ENCODE measurements around the gene HOTAIR.

HOTAIR gene

DNA sequence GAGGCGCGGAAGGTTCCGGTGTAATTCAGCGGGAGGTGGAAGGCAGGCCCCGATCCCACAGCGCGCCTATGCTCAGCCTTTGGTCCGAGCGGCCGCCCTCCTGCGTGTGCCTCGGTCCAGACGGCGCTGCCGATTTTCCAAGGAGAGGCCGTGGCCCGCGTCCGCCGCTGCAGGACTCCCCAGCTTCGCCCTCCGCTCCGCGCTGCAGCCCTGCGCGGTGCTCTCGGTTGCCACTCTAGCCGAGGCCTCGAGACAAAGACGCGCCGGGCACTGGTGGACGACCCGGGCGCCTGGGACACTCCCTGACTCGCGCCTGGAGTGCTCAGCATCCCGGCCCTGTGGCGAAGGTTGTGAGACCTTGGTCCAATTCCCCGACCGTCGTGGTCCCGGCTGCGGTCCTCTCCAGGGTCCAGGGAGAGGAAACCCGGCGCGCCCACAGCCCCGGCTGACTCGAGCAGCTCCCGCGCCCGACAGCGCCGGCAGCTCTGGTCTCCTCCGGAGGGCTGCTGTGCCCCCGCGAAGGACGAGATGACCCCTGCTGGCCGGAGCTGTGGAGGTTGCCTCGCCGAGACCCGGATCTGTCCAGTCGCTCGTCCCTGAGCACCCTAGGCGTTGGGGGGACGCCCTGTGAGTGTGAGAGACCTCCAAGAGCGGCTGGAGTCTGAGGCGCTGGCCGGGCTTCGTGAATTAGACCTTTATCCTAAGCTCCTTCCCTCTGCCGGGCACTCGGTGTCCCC is 13.6 kb downstream of the HOTAIR start:
- DNase-seq (ENCODE audit: low spot score) (no peak), FAIRE-seq (no peak)

DNA sequence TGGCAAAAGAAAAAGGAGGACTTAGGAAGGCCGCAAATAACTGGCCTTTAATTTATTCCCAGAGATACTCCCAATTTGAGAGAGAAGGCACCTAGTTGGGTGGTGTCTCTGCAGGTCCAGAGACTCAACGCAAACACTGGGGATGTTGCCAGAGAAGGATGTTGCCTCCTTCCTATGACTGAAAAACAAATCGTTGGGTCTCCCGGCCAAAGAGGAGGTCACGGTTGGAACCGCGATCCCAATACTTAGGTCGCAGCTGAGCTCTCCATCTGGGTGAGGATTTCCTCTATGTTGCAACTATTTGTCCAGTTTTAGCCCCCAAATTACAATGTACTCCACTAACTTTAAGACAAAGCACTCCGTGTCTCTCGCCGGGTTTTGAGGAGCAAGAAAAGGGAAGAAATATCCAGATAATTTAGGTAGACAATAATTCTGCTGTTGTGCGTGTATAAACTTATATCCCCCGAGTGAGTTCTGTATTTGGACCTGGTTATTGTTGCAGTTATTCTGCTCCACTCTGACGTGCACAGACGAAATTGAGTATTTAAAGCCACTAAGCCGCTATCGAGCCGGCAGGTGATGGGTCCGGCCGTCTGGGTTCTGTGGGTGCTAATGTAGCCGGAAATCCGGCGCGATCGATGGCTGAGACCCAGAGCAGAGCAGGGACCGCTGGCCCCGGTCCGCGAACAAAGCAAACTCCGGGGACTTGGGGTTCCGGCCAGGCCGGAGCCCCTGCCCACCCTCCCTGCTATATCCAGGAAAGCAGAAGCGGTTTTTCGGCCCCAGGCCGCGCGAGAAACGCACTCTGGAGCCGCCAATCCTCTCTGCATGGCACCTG is 14.3 kb downstream of the HOTAIR start:
- no peak for FAIRE-seq
- no peak for DNase-seq (ENCODE audit: low spot score)

DNA sequence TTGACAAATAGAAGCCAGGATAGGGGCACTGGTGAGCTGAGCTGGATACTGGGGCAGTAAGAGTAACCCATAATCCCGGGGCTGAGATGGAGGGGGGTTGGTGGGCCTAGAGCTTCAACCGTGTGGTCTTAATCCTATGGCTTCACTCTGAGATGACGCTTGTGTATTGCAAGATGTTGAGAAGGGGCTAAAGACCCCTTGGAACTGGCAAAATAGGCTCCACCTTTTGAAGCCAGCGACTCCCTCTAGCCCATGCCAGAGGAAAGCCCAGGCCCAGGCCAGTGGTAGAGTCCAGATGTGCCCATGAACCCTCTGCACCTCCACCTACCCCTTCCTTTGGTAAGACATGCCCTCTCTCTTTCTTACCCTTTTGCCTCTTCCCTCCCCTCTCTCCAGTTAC is 15.4 kb downstream of the HOTAIR start:
- DNase-seq (ENCODE audit: low spot score) (no peak), FAIRE-seq (no peak)

DNA sequence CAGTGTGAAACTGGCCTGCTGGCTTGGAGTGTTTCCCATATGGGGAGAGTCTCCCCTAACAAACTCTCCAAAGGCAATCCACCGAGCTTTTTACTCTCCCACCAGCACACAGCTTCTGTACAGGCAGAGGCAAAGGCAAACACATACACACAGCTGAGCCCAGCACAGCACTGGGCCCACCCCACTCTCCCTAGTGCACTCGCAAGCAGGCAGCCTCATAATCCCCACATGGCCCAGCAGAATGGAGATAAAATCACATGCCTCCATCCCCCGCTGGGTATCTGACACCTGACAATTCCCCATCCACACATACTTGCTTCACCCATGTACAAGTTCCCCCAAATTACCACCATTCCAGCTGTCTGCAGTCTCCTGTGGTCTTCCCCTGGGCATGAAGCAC is 16.6 kb downstream of the HOTAIR start:
- no peak for DNase-seq (ENCODE audit: low spot score)
- FAIRE-seq: no peak

DNA sequence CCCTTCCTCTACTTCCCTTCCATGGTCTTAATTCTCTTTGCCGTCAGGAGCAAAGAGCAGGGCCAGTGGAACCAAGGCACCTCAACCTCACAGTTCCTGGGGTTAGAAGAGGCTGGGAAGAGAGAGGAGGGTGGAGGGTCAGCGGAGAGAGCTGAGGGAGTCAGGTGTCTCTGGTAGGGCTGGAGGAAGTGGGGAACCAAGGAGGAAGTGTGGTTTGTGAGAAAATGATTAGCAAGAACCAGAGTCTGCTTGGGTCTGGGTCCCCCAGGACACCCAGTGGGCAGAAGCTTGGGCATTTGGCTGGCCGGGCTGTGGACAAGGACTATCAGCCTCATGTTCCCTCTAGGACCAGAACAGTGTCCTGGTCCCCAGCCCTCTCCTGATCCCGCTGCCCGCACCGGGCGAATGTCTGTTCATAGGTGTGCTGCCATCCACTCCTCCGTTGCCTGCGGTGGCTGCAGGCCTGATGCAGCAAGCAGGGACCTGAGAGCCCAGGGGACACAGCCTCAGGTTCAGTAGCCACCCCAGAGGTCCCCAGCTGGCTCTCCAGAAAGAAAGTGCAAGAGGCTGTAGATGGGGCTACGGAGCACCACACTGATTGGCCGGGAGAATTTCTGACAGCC is 17.7 kb downstream of the HOTAIR start:
- DNase-seq (ENCODE audit: low spot score) (no peak), FAIRE-seq (no peak)

DNA sequence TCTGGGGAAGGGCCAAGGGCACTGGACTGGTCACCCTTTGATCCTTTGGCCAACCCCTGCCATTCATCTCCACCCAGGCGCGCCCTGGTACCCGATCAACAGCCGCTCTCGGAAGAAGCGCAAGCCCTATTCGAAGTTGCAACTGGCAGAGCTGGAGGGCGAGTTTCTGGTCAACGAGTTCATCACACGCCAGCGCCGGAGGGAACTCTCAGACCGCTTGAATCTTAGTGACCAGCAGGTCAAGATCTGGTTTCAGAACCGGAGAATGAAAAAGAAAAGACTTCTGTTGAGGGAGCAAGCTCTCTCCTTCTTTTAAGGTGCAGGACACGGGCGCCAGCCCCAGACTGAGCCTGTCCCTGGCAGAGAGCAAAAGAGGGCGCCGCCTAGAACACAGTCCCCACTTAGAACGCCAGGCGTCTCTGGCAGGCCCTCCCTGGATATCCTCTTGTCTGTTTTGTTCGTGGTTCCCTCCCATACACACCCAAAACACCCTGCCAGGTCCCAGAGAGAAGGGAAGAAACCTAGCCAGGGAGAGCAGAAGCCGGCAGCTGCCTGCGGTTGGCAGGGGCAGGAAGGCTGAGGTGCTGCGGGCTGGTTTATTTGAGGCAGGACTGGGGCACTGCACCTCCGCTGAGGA is 18.4 kb downstream of the HOTAIR start:
- DNase-seq (ENCODE audit: low spot score) (no peak), FAIRE-seq (no peak)

DNA sequence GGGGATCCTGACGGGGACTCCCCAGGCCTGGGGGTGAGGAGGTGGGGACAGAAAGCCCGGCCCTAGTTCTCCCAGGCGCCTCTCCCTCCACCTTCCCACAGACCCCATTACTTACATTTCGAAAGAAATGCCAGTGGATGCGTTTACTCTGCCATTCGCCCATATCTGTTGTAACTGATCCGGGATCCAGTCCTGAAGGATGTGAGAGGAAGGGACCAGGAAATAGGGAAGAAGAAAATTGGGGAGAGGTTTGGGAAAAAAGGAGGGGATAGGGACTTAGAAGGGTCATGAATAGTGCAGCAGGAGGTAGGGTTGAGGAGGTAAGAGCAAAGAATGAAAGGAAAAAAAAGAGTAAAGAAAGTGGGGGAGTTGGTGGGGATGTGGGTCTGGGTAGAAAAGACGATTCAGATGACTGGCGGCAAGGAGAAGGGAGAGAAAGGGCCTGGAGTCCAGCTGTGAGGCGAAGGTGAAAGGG is 18.9 kb downstream of the HOTAIR start:
- DNase-seq (ENCODE audit: low spot score) (no peak), FAIRE-seq (no peak)

DNA sequence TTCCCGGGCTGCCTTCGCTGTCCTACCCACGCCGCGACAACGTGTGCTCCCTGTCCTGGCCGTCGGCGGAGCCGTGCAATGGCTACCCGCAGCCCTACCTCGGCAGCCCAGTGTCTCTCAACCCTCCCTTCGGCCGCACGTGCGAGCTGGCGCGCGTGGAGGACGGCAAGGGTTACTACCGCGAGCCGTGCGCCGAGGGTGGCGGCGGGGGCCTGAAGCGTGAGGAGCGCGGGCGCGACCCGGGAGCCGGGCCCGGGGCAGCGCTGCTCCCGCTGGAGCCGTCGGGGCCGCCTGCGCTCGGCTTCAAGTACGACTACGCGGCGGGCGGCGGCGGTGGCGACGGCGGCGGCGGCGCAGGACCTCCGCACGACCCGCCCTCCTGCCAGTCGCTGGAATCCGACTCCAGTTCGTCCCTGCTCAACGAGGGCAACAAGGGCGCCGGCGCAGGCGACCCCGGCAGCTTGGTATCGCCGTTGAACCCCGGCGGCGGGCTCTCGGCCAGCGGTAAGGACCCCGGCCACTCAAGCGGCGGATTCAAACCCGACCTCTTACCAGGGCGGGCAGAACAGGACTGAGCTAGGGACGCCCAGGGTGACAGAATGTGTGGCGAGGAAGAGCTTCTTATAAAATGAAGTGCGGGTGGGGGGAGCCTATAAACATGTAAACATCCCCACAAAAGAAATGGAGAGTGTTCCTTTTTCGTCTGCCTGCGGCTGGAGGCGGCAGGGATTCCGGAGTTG is 19.5 kb downstream of the HOTAIR start:
- FAIRE-seq (no peak), DNase-seq (ENCODE audit: low spot score) (no peak)

DNA sequence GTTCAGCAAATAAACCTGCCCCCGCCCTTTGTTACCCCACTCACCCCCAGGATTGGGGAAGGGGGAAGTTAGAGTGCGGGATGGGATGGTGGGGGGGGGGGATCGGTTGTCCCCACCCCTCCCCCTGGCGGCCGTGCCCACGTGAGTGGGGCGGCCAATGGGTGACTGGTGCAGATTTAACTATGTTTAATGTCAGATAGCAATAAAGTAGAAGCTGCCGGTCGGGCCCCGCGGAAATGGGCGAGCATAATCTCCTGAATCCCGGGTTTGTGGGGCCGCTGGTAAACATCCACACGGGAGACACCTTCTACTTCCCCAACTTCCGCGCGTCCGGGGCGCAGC is 20.1 kb downstream of the HOTAIR start, which contains the start of gene HOXC12:
Gene HOXC12 (plus strand): TSS at position 210 of the 342 bp plus-strand sequence. CDS start 27 bp downstream, at position 237.
- FAIRE-seq (no peak), DNase-seq (ENCODE audit: low spot score) (no peak)

DNA sequence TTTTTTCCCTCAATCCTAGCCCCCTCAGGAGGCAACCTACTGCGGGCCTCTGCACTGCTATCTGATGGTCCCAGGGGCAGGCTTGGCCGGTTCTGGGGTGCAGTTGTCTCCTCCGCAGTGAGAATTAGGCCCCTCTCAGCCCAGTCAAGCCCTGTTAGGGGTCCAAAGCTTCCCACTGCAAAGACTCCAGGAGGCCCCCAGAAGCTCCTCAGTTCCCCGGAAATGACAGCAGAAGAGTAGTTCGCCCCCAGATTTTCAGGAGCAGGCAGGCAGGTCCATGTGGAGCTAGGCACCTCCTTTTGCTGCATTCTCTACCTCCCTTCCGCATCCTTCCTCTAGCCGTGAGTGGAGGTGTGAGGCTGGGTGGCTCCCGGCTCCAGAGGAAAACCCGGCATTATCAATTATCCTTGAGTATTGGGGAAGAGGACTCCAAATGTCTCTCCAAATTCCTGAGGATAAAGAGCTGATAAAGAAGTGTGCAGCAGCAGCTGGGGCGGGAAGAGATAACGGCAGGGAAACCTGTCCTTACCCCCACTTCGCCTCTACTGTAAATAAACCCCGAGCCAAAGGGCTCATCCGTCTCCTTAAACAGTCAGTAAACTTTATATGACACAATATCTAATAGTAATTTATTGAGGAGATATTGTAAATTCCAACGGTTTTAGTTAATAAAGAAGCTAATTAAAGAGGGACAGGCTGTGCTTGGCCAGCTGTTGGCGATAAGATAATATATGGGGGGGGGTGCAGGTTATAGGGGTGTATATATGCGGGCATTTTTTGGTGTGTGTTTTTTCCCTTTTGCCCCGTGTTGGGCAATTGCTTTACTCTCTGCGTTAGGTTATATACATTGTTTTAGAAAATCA is 20.7 kb downstream of the HOTAIR start:
- DNase-seq (ENCODE audit: low spot score) (no peak), FAIRE-seq (no peak)

DNA sequence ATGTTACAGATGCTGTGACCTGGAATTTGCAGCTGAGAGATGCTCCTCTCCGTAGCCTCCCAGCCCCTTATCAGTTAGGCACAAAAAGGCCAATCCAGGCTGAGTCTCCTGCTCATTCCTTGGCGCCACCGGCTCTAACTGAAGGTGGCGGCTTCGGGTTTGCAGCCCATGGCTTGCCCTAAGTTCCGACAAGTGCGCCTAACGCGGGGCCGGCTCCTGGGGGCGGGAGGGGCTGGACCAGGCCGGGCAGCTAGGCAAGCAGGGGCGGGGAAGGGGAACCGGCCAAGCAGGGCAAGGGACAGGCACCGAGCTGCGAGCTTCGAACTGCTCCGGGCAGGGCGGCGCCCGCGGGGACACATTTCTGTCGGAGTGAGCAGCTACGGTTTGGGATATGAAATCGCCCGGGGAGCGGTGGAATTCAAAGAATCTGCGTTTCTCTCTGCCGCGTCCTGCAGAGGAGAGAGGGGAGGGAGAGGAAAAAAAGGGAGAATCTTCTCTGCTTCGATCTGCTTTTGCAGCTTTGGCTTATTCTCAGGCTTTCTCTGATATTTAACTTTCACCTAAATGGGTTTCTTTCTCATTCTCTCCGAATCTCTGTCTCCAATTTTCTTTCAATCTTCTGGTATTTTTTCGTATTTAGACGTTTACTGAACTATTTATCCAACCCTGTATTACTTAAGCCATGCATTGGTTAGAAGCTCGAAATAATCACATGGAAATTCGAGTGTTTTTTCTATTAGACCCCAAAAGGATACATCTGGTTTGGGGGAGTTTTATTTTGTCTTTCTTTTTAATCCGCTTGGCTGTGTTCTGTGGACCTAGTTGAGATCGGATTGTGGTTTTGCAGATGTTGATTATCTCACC is 21.7 kb downstream of the HOTAIR start:
- DNase-seq (ENCODE audit: low spot score) (no peak), FAIRE-seq (no peak)

DNA sequence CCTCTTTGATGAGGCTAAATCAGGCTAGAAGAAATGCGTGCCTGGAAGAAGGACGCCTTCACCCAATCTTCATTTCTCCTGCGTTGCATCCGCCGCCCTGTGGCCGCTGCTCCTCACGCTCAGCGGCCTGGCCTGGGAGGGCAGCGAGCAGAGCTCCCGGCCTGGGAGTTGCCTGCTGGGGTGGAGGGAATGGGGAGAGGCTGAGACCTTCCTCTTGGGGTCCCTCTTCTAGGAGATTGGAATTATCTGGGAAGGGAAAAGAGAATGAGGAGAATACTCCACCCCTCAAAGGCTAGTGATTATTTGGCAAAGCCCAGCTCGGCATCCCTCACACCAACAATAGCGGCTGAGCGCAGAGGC is 22.4 kb downstream of the HOTAIR start:
- FAIRE-seq (no peak), DNase-seq (ENCODE audit: low spot score) (no peak)

DNA sequence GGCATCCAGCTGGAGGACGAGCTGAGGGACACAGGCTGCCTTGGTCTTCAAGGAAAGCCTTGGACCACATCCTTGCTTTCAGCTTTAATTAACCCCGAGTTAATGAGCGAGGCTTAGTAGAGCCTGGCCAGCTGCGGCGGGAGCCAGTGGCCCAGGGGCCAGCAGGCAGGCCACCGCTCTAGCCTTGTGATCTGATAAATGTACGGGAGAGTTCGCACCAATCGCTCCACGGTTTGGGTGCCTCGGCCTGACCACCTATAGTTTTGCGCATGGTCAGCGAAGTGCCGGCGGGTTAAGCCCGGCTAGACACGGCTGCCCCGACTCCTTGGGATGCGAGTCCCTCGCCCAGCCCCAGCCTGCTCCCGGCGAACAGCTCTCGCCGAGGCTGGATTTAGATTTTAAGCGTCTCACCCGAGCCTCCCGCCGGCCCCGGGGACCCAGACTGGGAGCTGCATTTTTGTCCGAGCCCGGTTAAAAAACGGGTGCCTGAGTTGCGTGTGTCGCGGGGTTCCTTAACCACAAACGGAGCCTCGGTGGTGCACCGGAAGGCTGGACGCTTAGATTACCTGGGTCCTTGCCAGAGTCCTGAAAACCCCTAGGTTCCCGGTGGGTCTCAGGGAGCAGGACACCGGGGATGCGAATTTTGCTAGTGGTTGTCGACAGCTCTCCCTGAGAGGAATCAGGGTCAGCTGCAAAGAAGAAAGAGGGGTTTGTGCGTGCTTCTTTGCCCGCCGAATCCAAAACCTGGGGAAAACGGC is 23.0 kb downstream of the HOTAIR start:
- DNase-seq (ENCODE audit: low spot score) (no peak), FAIRE-seq (no peak)

DNA sequence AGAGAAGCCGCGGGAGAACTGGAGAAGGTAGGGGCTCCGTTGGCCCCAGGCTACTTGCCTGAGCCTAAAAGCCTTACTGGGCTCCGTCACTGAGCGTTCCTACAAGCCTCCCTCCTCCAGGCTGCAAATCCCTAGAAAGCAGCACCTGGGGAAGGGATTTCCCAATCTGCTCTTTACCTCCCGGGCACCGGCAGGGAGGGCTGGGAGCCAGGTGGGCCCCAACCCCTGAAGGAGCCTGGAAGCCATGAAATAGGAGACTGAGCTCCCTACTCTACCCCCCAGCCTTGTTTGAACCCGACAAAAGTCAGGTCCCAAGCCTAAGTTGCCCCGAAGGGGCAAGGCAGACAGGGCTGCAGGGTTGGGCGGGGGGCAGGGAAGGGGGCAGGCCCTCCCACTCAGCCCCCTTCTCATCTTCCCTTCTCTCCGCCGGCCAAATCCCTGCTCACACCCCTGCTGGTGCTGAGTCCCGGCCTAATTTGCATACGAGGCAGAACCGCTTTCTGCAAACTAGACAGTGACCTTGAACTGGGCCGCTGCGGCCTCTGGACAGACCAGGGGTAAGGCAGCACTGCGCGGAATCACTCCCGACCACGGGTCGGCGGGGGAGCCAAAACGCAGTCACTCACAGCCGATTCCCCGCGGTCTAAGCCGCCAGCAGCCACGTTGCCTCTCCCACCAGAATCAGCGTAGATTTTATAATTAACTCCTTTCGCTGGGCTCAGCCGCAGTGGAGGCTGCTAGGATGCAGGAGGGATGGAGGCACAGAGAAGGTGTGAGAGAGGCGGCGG is 23.8 kb downstream of the HOTAIR start:
- no peak for DNase-seq (ENCODE audit: low spot score)

DNA sequence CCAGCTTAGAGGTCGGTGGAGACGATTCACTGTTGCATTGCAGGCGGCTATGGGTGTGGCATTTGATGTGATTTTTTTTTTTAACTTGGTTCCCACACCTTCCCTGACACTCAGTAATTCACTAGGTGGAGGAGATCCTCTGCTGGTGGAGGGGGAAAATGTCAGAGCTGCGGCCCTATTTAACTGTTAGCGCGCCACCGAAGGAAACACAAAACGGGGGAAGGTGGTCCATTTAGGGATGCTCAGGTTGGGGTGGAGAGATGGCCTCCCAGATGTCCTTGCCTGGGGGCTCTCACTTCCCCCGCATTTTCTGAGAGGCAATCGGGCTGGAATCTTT is 24.3 kb downstream of the HOTAIR start:
- DNase-seq (ENCODE audit: low spot score) (no peak), FAIRE-seq (no peak)

More for the DNA sequence above, 23.8 kb downstream of the HOTAIR start:
- no peak for FAIRE-seq

DNA sequence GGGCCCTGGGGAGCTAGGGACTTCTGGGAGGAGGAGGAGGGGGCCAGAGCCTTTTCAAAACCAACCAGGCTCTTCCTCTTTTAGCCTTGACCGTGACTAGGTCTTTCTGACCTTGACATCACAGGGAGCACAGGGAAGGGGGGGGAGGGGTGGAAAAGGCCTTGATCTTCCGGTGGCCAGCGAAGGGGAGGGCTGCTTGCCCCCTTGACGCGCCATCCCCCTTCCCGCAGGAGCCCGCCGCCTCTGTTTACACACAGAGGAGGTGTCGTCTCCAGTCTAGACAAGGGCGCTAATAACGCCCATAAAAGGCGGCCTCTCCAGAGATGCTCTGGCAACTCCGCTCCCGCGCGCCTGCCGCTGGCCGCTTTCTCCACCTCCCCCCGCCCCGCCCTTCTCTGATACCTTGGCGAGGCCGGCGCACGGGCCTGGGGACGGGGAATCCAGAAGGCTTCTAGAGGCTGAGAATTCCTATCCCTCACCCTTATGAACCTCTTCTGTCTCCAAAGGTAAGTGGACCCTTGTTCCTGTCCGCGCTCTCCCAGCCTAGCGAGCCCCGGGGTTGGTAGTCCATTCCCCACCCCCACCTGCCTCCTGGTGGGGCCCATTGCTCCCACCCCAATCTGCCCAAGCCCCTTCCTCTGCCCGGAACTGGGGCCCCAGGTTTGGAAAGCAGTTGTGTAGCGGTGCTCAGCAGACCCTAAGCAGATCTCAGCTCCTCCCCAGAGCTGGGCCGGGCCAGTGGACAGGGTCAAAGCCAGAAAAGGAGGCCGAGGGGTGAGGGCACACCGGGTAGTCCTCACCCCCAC is 24.9 kb downstream of the HOTAIR start:
- FAIRE-seq (no peak), DNase-seq (ENCODE audit: low spot score) (no peak)
